ENCODE measurements around the gene FGF12.

FGF12 gene

GRCh38 chr3:192277477-192277876, 449.9 kb downstream of the FGF12 start:
- H4K20me1 ChIP-seq (ENCODE audit: low read depth, low read length): no peaks in the 10 kb centered on the region
- H3K36me3 ChIP-seq (ENCODE audit: low read length): no peaks in the 10 kb centered on the region
- H3F3A ChIP-seq (ENCODE audit: insufficient read depth): no peaks in the 10 kb centered on the region
- no peaks in the 10 kb centered on the region for H3K9me2 ChIP-seq (replicated peaks; ENCODE audit: insufficient read depth, low read length)
- TF ChIP-seq EZH2phosphoT487 (conservative IDR thresholded peaks at IDR 0.05; ENCODE audit: low read length) (no peak), CTCF (IDR thresholded peaks at IDR 0.05; ENCODE audit: insufficient read depth, low read length, poor library complexity, severe bottlenecking) (no peak)
- H3K79me2 ChIP-seq (ENCODE audit: insufficient read depth, low read length): no peaks in the 10 kb centered on the region
- no peak overlapping the region for H3K27ac ChIP-seq (ENCODE audit: low read depth, low read length)
- no peak overlapping the region for H3K9ac ChIP-seq (ENCODE audit: low read length)
- no peaks in the 10 kb centered on the region for H3K27me3 ChIP-seq (ENCODE audit: low read length)
- H3K4me3 ChIP-seq (ENCODE audit: insufficient read depth, low read length, poor library complexity, severe bottlenecking): no peak overlapping the region
- H3K4me2 ChIP-seq (ENCODE audit: low read depth, low read length, poor library complexity, severe bottlenecking): no peak overlapping the region
- H3K9me3 ChIP-seq (ENCODE audit: insufficient read depth, low read length): no peaks in the 10 kb centered on the region
- no peak overlapping the region for H2AFZ ChIP-seq (ENCODE audit: low read depth, low read length, severe bottlenecking)

GRCh38 chr3:192275741-192276355, 451.5 kb downstream of the FGF12 start:
- Histone ChIP-seq H3K4me3 (ENCODE audit: insufficient read depth, low read length, poor library complexity, severe bottlenecking) (no peak overlapping the region), H3K9me3 (ENCODE audit: insufficient read depth, low read length) (no peaks in the 10 kb centered on the region), H3K9ac (ENCODE audit: low read length) (no peak overlapping the region), H4K20me1 (ENCODE audit: low read depth, low read length) (no peaks in the 10 kb centered on the region), H3K4me2 (ENCODE audit: low read depth, low read length, poor library complexity, severe bottlenecking) (no peak overlapping the region), H3K36me3 (ENCODE audit: low read length) (no peaks in the 10 kb centered on the region), H3K9me2 (replicated peaks; ENCODE audit: insufficient read depth, low read length) (no peaks in the 10 kb centered on the region), H3F3A (ENCODE audit: insufficient read depth) (no peaks in the 10 kb centered on the region), H3K27ac (ENCODE audit: low read depth, low read length) (no peak overlapping the region), H3K79me2 (ENCODE audit: insufficient read depth, low read length) (no peaks in the 10 kb centered on the region), H2AFZ (ENCODE audit: low read depth, low read length, severe bottlenecking) (no peak overlapping the region), H3K27me3 (ENCODE audit: low read length) (no peaks in the 10 kb centered on the region)
- TF ChIP-seq EZH2phosphoT487 (conservative IDR thresholded peaks at IDR 0.05; ENCODE audit: low read length) (no peak), CTCF (IDR thresholded peaks at IDR 0.05; ENCODE audit: insufficient read depth, low read length, poor library complexity, severe bottlenecking) (no peak)

- H3K79me2 ChIP-seq (ENCODE audit: insufficient read depth, low read length): no peaks in the 10 kb centered on the region
- H3K9me2 ChIP-seq (replicated peaks; ENCODE audit: insufficient read depth, low read length): no peaks in the 10 kb centered on the region
- TF ChIP-seq CTCF (IDR thresholded peaks at IDR 0.05; ENCODE audit: insufficient read depth, low read length, poor library complexity, severe bottlenecking) (no peak), EZH2phosphoT487 (conservative IDR thresholded peaks at IDR 0.05; ENCODE audit: low read length) (no peak)
- no peaks in the 10 kb centered on the region for H3K9me3 ChIP-seq (ENCODE audit: insufficient read depth, low read length)
- no peaks in the 10 kb centered on the region for H3K36me3 ChIP-seq (ENCODE audit: low read length)
- no peak overlapping the region for H3K27ac ChIP-seq (ENCODE audit: low read depth, low read length)
- H3K4me3 ChIP-seq (ENCODE audit: insufficient read depth, low read length, poor library complexity, severe bottlenecking): no peak overlapping the region
- no peaks in the 10 kb centered on the region for H3K27me3 ChIP-seq (ENCODE audit: low read length)
- H4K20me1 ChIP-seq (ENCODE audit: low read depth, low read length): no peaks in the 10 kb centered on the region
- no peak overlapping the region for H3K4me2 ChIP-seq (ENCODE audit: low read depth, low read length, poor library complexity, severe bottlenecking)
- H3F3A ChIP-seq (ENCODE audit: insufficient read depth): no peaks in the 10 kb centered on the region
- H3K9ac ChIP-seq (ENCODE audit: low read length): no peak overlapping the region
- H2AFZ ChIP-seq (ENCODE audit: low read depth, low read length, severe bottlenecking): no peak overlapping the region
Observed at GRCh38 chr3:192273697-192274010, 453.7 kb downstream of the FGF12 start.

All from SU-DHL-6 (cell line).